NCI-H226 (cell line): ENCODE results near the gene AXDND1.
"Not testable (repeated sequence)": the region's sequence is repeated elsewhere in the genome, so short reads cannot be mapped to it uniquely, and the experiment has no call there.

Experiments used
- DNase-seq: peaks from one replicate; pipeline ENCODE4 v3.0.0-alpha.2; 2015

The AXDND1 gene, protein sequence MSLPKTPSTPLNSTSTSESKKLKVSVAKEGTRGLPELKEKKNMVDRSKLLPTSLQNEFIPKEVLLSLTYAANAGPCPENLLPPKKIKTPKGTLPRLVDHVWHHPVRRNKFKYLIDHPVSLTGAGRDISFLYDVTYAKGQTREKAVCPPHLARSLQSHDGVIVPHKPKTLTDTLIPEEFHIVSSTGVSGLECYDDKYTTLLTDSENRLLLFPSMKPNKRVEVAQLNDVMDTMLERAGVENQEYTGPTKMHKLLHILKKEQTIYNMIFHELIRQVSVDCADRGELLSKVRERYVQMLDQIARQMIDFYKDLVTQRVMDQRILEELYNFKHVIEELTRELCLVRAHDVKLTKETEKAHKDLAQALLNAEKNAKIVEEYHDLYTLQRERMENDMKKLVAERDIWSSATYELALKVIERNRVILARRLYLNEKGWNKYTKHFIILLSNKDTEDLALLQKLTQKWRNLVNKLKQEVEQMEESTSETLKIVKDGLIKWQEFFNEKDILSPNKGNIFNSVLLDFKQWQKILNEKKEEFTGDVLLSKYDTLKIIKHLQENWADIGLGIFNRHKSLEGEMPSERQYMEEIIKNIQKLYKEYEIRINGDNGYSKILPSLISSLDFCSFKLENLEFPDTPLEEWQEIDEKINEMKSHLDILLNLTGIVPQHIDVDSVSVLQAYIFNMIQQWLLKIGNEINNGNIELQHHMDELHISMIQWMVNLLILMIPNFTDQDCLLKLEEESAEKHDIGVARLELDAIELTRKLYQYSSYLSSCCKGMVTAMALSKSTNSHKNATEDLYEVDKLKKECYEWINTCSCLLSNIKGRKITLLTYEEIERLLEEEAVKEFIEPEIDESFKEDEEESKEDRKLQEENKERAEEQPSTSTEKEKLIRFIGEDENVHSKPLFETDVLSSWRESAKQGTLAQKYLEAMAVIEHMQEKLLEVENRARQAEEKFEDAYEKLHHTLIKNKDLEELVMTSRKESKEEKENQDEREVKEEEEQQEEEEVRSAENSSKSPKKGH

GRCh38 chr1:179365342-179366092, at the start of gene AXDND1:
TSS of gene AXDND1 (plus strand) at chr1:179365971. CDS start at chr1:179366510, 539 bp downstream.
- peak; percentile 77 for DNase-seq

- no peak for DNase-seq
Measured at GRCh38 chr1:179318491-179318890, 47.3 kb upstream of the AXDND1 start.

- no peak for DNase-seq
Measured at GRCh38 chr1:179321533-179322216, 44.1 kb upstream of the AXDND1 start.

DNA sequence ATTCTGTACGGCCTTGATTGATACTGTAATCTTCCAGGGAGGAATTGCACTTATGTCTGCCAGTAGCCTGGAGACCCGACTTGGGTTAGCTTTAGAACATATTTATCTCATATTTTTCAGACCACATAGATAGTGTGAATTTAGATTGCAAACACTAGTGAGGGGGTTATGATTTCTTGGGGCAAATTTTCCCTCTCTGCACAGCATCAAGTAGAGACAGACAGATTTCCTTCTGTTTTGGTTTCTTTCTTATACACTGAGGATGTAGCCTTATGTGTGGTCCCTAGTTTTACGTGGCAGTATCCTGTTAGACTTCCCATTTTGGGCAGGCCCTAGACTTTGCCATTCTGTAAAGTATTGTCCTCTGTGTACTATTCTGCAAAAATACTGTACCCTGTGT, 43.2 kb upstream of the AXDND1 start:
- DNase-seq: no peak

GRCh38 chr1:179323436-179323835, 42.3 kb upstream of the AXDND1 start:
- no peak for DNase-seq

DNA sequence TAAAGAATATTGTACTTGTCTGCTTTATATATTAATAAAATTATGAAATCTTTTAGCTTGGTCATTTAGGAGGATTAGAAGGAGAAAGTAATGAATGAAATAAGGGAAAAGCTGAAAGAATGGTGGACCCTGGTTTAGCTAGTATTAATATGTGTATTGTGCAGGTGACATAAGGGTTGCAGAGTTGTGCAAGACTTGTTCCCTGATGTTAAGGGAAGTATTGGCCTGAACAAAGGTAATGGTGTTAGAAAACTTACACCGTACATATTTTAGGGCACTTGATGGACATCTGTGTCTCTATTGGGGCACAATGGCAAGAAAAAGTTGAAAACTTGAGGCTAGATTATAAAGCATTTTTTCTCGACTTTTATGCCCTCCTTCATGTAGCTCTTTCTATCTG, 39.9 kb upstream of the AXDND1 start:
- no peak for DNase-seq

DNA sequence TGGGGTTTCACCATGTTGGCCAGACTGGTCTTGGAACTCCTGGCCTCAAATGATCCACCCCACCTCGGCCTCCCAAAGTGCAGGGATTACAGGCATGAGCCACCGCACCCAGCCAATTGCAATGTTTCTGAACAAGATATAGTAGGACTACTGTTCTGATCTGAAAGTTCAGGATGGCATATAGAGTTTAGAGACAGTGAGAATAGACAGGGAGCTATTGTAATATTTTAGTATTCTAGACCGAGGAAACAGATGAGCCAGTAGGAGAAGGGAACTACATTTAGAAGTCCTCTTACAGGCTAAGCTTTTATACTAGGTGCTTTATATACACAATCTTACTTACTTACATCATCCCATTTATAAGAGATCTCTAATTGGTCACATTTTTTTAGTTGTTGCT, 39.0 kb upstream of the AXDND1 start:
- DNase-seq: no peak

DNA sequence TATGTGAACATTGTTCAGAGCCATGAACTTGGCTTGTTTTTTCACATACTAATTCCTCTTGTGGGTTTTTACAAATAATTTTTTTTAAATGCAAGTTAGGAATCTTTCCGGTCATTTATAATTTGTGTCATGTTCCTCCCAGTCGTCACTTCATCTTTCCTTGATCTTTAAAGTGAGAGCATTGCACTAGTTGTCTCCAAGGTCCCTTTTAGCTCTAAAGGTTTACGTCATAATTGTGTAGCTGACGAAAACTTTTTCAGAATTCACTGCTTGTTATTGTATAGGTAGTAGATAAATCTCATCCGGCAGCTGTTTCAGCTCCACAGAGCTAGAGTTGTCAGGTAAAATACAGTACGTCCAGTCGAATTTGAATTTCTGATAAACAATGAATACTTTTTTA, 38.6 kb upstream of the AXDND1 start:
- DNase-seq: no peak

DNA sequence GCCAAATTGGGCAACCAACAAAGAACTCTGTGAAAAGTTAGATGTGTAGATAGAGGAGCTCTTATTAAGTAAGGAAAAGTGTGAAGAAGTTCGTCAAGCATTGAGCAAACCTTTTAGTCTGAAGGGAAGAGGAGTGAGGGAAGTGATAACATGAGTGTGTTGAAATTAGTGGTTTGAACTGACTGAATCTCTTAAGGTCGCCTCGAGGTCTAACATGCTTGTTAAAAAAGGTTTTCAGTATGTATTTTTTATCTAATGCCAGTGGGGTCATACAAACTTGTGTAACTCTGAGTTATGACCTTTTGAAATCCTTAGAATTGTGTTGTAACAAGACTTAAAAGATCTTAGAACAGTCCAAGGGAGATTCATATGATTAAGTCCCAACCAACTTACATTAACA, 38.1 kb upstream of the AXDND1 start:
- peak; percentile 27 for DNase-seq

DNA sequence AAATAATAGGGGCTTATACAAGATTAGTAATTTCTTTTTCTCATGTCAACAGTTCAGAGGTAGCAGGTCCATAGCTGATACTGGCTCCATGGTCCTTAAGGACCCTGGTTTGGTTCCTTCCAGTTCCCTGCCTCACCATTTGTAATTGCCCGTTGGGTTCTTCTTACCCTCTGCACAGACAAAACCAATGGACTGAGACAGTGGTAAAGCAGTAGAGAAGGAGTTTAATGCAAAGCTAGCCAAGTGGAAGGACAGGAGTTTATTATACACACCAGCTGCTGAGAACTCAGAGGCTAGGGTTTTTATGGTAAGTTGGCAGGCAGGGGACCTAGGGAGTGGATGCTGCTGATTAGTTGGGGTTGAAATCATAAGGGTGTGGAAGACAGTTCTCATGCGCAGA, 35.9 kb upstream of the AXDND1 start:
- no peak for DNase-seq

DNA sequence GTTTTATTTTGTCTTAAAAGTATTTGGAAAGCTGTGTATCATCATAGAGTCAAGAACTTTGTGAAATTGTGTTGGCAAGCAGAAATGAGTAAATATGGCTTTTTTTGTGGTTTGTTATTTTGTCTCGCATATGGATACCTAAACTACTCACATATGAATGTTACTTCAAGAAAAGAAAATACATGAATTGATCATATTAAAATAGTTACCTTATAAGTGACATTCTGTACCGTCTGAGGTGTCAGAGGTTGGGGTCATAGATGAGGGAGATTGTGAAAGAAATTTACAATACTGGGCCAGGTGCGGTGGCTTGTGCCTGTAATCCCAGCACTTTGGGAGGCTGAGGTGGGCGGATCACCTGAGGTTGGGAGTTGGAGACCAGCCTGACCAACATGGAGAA, 31.3 kb upstream of the AXDND1 start:
- DNase-seq: no peak

- DNase-seq: no peak
Measured at GRCh38 chr1:179337288-179337687, 28.5 kb upstream of the AXDND1 start.

DNA sequence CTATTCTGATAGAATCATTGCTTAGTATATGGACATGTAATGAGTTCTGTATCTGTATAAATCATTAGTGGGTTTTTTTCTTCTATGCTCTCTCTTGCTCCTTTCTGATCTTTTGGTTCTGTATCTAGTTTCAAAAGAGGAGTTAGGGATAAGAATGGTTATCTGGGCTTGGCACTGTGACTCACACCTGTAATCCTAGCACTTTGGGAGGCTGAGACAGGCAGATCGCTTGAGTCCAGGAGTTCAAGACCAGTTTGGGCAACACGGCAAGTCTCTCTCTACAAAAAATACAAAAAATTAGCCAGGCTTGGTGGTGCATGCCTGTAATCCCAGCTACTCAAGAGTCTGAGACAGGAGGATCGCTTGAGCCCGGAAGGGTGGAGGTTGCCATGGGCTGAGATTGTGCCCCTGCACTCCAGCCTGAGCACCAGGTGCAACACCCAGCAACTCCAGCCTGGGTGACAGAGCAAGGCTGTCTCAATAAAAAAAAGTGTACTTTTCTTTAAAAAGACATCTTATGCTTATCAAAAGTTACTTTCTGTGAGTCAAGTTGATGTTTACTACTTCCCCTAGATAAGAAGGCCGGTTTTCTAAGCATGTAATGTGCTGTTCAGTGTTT, 27.7 kb upstream of the AXDND1 start:
- no peak for DNase-seq

DNA sequence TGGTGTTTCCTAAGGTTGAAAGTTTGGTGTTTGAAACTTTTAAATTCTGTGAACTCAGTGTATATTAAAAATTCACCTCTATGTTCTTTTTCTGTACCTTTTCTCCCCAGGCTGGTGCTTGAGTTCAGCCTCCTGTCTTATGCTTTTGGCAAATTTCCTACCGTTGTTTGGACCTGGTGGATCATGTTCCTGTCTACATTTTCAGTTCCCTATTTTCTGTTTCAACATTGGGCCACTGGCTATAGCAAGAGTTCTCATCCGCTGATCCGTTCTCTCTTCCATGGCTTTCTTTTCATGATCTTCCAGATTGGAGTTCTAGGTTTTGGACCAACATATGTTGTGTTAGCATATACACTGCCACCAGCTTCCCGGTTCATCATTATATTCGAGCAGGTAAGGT, 24.9 kb upstream of the AXDND1 start:
- no peak for DNase-seq

DNA sequence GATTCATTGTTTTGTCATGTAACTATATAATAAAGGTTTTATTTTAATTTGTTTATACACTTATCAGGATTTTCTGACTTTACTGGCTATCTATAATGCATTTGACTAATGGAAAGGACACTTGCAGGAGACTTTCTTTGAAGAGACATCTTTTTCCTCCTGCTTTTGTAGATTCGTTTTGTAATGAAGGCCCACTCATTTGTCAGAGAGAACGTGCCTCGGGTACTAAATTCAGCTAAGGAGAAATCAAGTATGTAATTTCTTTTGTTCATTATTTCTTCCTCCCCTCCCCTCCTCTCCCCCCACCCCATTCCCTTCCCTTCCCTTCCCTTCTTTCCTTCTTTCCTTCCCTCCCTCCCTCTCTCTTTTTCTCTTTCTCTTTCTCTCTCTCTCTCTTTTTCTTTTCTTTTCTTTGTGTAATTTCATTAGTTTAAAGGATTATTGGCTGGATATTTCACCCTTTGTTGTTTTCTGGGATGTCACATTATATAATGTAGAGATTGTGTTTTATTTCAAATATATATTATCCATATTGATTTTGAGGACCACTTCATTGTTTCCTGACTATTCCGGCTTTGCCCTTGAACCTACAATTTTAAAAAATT, 23.7 kb upstream of the AXDND1 start:
- no peak for DNase-seq

DNA sequence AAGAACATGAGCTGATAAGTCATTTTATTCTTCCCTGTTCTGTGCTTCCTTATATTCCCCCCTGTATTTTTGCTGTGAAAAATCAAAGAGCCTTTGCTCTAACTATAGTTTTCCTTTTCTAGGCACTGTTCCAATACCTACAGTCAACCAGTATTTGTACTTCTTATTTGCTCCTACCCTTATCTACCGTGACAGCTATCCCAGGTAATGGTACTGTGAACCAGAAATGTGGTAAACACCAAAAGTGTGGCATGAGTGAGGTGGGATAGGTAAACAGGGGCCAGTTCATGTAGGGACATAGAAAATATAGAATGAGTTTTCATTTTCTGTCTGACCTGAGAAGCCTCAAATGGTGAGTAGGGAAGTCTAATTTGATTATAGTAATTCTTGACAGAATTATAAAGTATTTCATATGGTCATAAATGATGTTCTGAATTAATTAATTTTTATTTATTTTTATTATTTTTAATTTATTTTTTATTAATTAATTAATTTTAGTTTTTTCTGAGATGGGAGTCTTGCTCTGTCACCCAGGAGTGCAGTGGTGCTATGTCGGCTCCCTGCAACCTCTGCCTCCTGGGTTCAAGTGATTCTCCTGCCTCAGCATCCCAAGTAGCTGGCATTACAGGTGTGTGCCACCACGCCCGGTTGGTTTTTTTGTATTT, 22.9 kb upstream of the AXDND1 start:
- DNase-seq: no peak

- DNase-seq: no peak
Measured at GRCh38 chr1:179351281-179351680, 14.5 kb upstream of the AXDND1 start.

DNA sequence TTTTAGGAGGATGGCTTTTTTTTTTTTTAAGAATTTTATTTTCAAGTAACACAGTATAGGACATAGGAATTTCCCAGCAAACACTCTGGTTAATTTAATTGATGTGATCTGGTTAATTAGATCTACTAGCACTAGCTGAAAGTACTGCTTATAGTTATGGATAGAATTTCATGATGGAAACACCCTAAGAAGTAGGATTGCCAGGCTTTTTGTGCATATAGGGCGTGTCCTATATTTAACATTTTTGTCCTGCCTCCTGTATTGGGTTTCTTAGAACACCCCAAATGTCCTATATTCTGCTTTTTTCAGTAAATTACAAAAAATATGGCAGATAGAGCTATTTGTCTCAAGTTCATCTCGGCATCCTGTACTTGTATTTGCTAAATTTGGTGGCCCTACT, 13.5 kb upstream of the AXDND1 start:
- DNase-seq: no peak

- DNase-seq: peak; percentile 17
Measured at GRCh38 chr1:179353546-179353945, 12.2 kb upstream of the AXDND1 start.

DNA sequence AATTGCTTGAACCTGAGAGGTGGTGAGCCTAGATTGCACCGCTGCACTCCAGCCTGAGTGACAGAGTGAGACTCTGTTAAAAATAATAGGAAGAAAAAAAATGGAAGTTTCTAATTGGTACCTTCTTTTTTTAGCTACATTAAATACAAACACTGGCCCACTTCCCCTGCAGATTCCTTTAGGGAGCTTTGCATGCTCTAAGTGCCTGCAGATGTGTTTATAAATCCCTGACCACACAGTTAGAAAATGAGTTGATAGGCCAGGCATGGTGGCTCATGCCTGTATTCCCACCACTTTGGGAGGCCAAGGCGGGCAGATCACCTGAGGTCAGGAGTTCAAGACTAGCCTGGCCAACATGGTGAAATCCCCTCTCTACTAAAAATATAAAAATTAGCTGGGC, 4.1 kb upstream of the AXDND1 start:
- not testable (repeated sequence) for DNase-seq
